GM19324 (cell line): Measurements from ENCODE around the gene DNAJB1.
"Not testable (repeated sequence)": the region's sequence is repeated elsewhere in the genome, so short reads cannot be mapped to it uniquely, and the experiment has no call there.

Experiments used
- ATAC-seq: cut with Tn5 transposase; IDR thresholded peaks from one replicate; pipeline ENCODE4 v1.9.1; 2021; ENCODE audit warnings: mild to moderate bottlenecking, moderate library complexity; ENCODE audit not compliant: unreplicated experiment, low FRiP score

Gene DNAJB1

GRCh38 chr19:14553939-14554243 is 35.7 kb upstream of the DNAJB1 start:
- ATAC-seq = no peak

- ATAC-seq = no peak
Measured at GRCh38 chr19:14553042-14553938, 35.1 kb upstream of the DNAJB1 start.

GRCh38 chr19:14552006-14552360 is 33.8 kb upstream of the DNAJB1 start:
- not testable (repeated sequence) for ATAC-seq

GRCh38 chr19:14551134-14552005 is 33.2 kb upstream of the DNAJB1 start:
- not testable (repeated sequence) for ATAC-seq

- no peak for ATAC-seq
Measured at GRCh38 chr19:14550201-14550754, 32.1 kb upstream of the DNAJB1 start.

- no peak for ATAC-seq
Measured at GRCh38 chr19:14545716-14546082, 27.5 kb upstream of the DNAJB1 start.

- ATAC-seq = no peak
Measured at GRCh38 chr19:14544977-14545715, 26.9 kb upstream of the DNAJB1 start.

- ATAC-seq = no peak
Measured at GRCh38 chr19:14544047-14544446, 25.9 kb upstream of the DNAJB1 start.

GRCh38 chr19:14542711-14543328 is 24.6 kb upstream of the DNAJB1 start:
- ATAC-seq = no peak

GRCh38 chr19:14541979-14542378 is 23.8 kb upstream of the DNAJB1 start:
- ATAC-seq = not testable (repeated sequence)

- no peak for ATAC-seq
Measured at GRCh38 chr19:14540741-14541525, 22.7 kb upstream of the DNAJB1 start.

- no peak for ATAC-seq
Measured at GRCh38 chr19:14536926-14537692, 18.9 kb upstream of the DNAJB1 start.

GRCh38 chr19:14533450-14533849 is 15.3 kb upstream of the DNAJB1 start:
- ATAC-seq = no peak

- no peak for ATAC-seq
Measured at GRCh38 chr19:14530506-14530905, 12.3 kb upstream of the DNAJB1 start.

- ATAC-seq = no peak
Measured at GRCh38 chr19:14530005-14530348, 11.8 kb upstream of the DNAJB1 start.

GRCh38 chr19:14529254-14530004 is 11.2 kb upstream of the DNAJB1 start, which contains the start of gene TECR:
TECR (plus strand) TSS chr19:14529594; CDS start chr19:14529697, 103 bp downstream.
- peak; percentile 97 for ATAC-seq

- ATAC-seq = no peak
Measured at GRCh38 chr19:14528419-14529253, 10.4 kb upstream of the DNAJB1 start.
